Stimulated activated CD8-positive, alpha-beta memory T cell treated with anti-CD3 and anti-CD28 coated beads, Interleukin-2, amount 100 ng/mL, for 48 hours (primary cell): ENCODE measurements around the gene RPS15.
"Not testable (repeated sequence)": the region's sequence is repeated elsewhere in the genome, so short reads cannot be mapped to it uniquely, and the experiment has no call there.

Experiments
- DNase-seq, 2 donors: peaks; one replicate each; pipeline ENCODE4 v3.0.0-alpha.2; 2020; ENCODE audit warnings: low read depth in 2 of 2

The RPS15 gene

GRCh38 chr19:1469255-1470054, 31.3 kb downstream of the RPS15 start:
- no peak for DNase-seq

GRCh38 chr19:1470055-1470304, 31.8 kb downstream of the RPS15 start:
- no peak for DNase-seq

- peak; percentile 50 to 62 for DNase-seq
Measured at GRCh38 chr19:1470305-1471009, 32.3 kb downstream of the RPS15 start.

- no peak for DNase-seq
Measured at GRCh38 chr19:1471010-1471514, 32.9 kb downstream of the RPS15 start.

- DNase-seq, result no peak
Measured at GRCh38 chr19:1471515-1472160, 33.4 kb downstream of the RPS15 start.

GRCh38 chr19:1472231-1473084, 34.3 kb downstream of the RPS15 start:
- DNase-seq, result no peak

- no peak for DNase-seq
Measured at GRCh38 chr19:1473085-1473851, 35.1 kb downstream of the RPS15 start.

- DNase-seq, result no peak
Measured at GRCh38 chr19:1474011-1474764, 36.0 kb downstream of the RPS15 start.

GRCh38 chr19:1474765-1475351, 36.7 kb downstream of the RPS15 start:
- DNase-seq, result no peak

- no peak for DNase-seq
Measured at GRCh38 chr19:1475751-1476437, 37.7 kb downstream of the RPS15 start.

GRCh38 chr19:1477056-1477455, 38.9 kb downstream of the RPS15 start:
- DNase-seq, result not testable (repeated sequence)

GRCh38 chr19:1478934-1479707, 40.9 kb downstream of the RPS15 start, which contains the start of gene C19orf25:
C19orf25 (minus strand) TSS chr19:1479215; CDS start chr19:1478903, 312 bp downstream.
- peak; percentile 88 to 93 for DNase-seq

- no peak for DNase-seq
Measured at GRCh38 chr19:1481224-1481892, 43.2 kb downstream of the RPS15 start.

- no peak for DNase-seq
Measured at GRCh38 chr19:1481893-1482360, 43.7 kb downstream of the RPS15 start.

- DNase-seq, result no peak
Measured at GRCh38 chr19:1482361-1483130, 44.4 kb downstream of the RPS15 start.

- no peak for DNase-seq
Measured at GRCh38 chr19:1483131-1483978, 45.2 kb downstream of the RPS15 start.
